HEK293 (cell line): Measurements from ENCODE around the gene BMERB1.

Experiments
- CTCF ChIP-seq: fragments of 450-650 bp; formaldehyde crosslinking; IDR thresholded peaks from 2 replicates; pipeline ENCODE4 v1.5.1; 2016; ENCODE audit warnings: missing biosample characterization, missing genetic modification characterization
- KLF16 ChIP-seq: fragments of 450-650 bp; formaldehyde crosslinking; IDR thresholded peaks from 2 replicates; pipeline ENCODE4 v1.5.1; 2017; ENCODE audit warnings: missing biosample characterization, missing genetic modification characterization

GRCh38 chr16:15602285-15603044 lies 168.1 kb downstream of the BMERB1 start:
- no peak for TF ChIP-seq KLF16
- no peak for TF ChIP-seq CTCF (tag by site-specific recombination)
